HL-60/S4 (cell line): ENCODE data around the gene APOH.

Source experiments
- in situ Hi-C: fragments of 300-500 bp; cut with MboI; formaldehyde crosslinking; loops from 2 replicates; pipeline ENCODE4 v1.14.3; 2022; ENCODE audit warnings: low sequenced_read_pairs

APOH gene, protein sequence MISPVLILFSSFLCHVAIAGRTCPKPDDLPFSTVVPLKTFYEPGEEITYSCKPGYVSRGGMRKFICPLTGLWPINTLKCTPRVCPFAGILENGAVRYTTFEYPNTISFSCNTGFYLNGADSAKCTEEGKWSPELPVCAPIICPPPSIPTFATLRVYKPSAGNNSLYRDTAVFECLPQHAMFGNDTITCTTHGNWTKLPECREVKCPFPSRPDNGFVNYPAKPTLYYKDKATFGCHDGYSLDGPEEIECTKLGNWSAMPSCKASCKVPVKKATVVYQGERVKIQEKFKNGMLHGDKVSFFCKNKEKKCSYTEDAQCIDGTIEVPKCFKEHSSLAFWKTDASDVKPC

DNA sequence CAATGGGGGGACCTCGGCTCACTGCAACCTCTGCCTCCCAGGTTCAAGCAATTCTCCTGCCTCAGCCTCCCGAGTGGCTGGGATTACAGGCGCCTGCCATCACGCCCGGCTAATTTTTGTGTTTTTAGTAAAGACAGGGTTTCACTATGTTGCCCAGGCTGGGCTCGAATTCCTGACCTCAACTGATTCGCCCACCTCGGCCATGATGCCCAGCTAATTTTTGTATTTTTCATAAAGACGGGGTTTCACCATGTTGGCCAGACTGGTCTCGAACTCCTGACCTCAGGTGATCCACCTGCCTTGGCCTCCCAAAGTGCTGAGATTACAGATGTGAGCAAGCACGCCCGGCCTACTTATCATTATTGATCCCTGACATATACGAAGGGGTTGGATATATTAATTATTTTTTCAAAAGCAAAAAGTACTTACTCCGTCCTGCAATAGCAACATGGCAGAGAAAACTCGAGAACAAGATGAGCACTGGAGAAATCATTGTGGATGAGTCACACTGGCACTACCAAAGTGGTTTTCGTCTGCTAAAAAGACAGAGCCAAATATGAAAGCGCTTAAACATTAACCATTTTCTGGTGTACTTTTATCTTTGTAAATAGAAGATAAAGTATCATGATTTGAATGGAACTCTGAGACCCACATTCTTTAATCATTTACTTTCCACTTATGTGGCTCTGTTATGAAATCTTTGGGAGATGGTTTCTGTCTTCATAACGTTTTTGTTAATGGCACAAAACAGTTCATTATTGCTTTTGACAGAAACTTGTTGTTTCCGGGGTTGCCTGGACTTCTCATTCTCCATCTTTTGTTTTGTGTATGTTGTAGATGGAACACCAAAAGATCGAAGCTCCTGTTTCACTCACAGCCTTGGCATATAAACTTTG lies at the start of gene APOH:
Gene APOH (minus strand): TSS at position 529 of the 896 bp plus-strand sequence. CDS start 36 bp downstream, at position 493.
- in situ Hi-C loops = no loop called here

DNA sequence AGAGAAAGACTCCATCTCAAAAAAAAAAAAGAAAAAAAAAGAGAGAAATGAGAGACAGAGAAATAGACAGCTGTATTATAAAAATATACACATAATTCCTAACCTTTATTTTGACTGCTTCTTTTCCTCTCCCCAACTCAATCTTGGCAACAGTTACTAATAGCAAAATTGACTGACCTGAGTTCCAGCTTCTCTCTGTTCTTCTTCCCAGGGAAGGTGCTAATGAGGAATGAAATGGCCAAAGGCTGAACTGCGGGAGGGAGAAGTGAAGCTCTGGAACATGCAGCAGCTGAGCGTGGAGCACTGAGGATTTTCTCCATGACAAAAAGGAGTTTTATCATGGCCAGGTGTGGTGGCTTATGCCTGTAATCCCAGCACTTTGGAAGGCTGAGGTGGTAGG lies 48.0 kb upstream of the APOH start:
- in situ Hi-C loops = no loop called here

DNA sequence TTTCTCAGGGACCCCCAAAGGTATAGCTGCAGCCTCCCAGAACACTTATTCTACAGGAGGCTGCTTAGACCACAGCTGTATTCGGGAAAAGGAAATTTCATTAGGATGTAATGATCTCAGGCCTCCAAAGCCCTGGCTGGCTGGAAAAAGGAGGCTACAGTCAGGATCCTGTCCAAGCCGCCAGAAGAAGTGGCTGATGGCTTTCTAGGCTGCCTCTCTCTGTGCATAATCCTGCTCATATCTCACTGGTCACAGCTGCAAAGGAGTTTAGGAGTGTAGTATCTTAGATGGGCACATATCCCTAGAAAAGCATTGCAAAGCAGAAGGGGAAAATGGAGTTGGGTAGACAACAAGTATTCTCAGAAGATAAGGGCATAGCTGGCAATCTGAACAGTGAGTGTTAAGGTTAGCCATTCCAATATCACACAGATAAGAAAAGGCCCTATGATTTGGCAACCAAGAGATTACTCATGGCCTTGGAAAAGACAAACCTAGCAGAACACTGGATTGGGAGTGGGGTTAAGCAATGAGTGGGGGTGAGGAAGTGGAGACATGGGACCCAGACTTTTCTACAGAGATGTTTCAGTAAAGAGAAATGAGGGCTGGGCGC lies 47.2 kb upstream of the APOH start:
- in situ Hi-C loops = no loop called here

DNA sequence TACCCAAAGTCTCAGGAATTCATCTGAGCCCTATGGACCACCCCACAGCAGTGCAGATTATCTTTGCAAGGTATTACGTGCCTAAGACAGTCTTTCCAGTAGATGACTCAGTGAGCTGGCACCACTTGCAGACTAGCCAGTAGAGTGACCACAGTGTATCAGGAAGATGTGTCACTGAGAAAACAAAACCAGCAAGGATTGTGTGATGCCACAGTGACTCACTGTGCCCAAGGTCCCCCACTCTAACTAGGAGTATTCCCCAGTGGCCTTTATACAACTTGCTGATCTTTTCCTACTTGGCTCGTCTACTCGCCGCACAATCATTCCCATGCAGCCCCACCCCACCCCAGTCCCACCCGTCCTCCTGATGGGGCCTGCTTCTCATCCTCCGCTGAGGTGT lies 46.4 kb upstream of the APOH start:
- in situ Hi-C loops = no loop called here

DNA sequence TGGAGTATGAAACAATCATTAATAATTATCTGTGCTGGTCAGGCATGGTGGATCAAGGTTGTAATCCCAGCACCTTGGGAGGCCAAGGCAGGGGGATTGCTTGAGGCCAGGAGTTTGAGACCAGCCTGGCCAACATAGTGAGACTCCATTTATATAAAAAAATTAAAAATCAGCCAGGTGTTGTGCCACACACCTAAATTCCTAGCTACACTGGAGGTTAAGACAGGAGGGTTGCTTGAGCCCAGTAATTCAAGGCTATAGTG lies 44.3 kb upstream of the APOH start:
- in situ Hi-C loops = no loop called here

DNA sequence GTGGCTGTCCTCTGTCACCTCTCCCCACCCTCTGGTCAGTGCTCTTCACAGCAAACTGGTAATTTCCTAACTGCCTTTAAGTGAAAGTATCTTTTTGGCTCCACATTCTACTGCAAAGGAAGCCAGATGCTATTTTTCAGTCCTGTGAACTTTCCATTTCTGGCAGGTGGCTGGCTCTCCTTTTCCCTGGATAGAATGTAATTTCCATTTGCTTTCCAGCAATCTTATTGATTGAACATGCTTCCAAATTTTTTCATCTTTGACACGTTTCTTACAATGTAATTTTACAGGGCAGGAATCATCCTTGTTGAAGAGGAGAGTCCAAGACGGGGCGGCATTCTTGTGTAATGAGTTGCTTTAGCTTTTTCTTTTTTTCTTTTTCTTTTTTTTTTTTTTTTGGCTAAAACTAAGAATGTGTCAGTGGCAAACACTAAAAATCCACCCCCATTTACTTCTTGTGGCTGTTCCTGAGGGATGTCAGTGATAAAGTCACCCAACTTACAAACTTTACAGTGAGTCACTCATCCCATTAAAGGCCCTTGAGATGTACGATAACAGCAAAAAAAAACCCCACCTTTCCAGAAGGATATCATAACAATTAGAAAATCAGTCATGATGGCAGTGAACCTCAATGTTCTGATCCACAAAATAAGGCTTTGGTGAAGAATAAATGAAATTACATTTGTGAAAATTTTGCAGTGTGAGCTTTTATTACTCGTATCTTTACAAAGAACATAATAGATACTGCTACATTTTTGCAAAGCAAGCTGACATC lies 43.8 kb upstream of the APOH start:
- in situ Hi-C loops = no loop called here

DNA sequence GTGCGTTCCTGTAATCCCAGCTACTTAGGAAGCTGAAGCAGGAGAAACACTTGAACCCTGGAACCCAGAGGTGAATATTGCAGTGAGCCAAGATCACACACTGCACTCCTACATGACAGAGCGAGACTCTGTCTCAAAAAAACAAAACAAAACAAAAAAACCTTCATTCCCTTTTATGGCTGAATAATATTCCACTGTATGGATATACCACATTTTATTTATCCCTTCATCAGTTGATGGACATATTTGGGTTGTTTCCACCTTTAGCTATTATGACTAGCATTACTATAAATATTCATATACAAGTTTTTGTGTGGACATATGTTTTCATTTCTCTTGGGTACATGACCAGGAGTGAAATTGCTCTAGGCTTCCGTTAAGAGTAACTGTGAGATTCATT lies 42.3 kb upstream of the APOH start:
- in situ Hi-C loops = no loop called here

DNA sequence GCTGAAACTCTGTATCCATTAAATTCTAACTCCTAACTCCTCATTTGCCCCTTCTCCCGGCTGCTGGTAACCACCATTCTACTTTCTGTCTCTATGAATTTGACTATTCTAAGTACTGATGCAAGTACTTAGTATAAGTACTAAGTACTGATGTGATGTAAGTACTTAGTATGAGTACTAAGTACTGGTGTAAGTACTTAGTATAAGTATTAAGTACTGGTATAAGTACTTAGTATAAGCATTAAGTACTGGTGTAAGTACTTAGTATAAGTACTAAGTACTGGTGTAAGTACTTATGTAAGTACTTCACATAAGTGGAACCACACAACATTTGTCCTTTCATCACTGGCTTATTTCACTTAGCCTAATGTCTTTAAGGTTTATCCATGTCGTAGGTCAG lies 40.9 kb upstream of the APOH start:
- in situ Hi-C loops = no loop called here

DNA sequence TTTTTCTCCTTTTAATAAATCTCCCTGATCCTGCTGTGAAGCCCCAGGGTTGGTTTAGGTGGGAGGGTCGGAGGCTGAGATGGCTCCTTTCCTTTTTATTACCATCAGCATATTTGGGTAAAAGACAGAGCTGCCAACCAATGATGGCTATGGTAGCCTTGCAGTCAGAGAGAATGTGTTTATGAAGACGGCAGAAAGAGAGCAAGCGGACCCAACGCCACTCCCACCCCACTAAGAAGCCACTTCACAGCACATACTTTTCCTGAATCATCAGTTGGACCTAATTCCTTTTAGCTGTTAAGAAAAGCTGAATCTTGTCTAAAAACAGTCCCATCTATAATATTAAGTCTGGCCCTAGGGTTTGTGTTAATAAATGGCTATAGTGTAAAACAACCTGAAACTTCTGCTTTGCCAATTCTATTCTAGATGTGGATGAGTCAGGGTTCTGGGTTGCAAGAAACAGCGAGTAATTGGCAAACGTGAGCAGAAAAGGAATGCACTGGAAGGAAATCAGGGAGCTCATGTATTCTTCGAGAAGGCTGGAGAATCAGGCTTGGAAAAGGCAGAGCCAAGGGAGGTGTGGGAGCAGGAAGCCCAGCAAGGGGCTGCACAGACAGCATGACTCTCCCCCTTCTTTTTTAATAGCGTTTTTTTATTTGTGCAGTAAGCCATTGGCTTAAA lies 39.2 kb upstream of the APOH start:
- in situ Hi-C loops = no loop called here

DNA sequence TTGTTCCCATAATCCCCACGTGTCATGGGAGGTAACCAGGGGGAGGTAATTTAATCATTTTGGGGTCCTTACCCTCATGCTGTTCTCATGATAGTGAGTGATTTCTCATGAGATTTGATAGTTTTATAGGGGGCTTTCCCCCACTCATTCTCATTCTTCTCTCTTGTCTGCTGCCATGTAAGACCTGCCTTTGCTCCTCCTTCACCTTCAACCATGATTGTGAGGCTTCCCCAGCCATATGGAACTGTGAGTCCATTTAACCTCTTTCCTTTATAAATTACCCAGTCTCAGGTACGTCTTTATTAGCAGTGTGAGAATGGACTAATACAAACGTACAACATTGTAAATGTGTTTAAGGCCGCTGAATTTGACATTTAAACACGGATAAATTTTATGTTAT lies 35.5 kb upstream of the APOH start:
- in situ Hi-C loops = no loop called here

DNA sequence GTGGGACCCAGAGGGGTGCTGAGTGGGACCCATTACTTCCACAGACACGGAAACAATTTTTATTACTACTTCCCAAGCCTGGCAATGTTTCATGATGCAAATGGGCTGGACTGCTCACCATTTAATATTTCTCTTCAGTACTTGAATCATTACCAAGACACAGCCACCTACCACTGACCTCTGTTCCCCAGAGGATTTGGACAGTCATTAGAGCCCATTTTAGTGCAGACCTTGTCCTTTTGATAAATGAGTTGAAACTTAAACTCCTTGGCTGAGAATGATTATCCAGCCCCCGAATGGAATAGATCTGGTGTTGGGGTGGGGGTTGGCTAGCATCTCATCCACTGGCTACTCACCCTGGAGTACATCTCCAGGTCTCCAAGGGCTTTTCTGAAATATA lies 33.6 kb upstream of the APOH start:
- in situ Hi-C loops = no loop called here

DNA sequence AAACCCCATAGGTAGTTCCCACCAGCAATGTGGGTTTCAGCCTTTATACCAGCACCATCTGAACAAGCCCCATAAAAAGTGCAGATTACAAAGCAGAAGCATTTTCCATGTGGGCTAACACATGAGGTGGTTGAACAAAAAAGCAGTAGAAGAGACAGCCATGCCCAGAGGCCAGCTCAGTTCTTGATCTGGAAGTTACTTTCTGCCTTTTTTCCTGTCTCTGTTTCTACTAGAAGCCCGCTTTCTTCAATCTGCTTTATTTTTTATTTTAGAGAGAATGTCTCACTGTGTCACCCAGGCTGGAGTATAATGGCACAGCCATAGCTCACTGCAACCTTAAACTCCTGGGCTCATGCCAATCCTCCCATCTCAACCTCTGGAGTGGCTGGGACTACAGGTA lies 31.5 kb upstream of the APOH start:
- in situ Hi-C loops = no loop called here

DNA sequence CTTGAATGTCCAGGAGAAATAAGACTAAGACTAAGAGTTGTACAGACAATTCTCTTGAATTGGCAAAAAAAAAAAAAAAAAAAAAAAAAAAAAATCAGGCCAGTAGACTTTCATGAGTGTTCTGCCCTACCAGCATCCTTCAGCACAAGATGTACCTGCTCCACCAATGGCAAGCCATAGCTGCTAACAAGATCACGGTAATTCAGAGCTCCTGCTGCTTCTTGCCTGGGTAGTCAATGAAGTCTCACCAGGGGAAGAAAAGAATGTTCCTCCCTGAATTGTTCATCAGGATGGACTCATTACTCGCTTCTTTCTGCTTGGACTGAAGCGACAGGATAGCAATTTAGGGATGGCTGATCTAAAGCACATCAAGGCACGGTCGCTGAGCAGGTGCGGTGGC lies 31.1 kb upstream of the APOH start:
- in situ Hi-C loops = no loop called here

DNA sequence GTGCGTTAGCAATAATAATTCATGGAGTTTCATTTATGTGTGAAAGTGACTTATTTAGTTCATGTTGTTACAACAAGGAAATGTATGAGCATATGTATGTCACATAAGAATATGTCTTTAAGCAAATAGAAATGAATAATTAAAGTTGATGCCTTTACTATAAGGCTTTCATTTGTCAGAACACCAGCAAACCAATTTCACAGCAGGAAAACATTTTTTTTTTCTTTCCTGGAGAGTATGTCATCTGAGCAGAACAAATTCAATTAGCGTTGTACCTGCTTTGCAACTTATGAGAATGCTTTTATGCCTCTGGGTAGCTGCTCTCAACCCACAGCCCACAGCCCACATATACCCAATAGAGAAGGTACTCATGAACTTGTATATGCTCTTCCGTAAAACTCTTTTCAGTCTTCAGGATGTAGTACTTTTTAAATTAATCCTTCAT lies 26.3 kb upstream of the APOH start:
- in situ Hi-C loops = loop anchor here (10.0 kb wide), 1 partner anchor 309 kb away; no protein-coding TSS in a partner anchor

DNA sequence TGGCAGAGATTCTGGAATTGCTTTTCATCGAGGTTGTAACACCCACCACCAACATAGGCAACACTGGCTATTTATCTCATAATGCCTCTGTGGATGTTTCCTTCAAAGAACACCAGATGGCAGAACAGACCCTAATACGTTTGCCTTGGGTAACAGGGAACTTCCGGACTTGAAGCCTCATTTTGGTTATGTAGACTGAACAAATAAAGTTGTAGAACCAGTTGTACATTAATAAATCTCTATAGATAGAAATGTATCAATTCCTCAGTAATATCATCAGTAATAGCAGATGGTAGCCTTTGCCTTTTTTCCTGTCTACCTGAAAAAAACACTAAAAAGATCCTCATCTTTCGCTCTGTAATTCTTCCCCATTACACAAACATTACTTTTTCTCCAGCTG lies 25.9 kb upstream of the APOH start:
- in situ Hi-C loops = loop anchor here (10.0 kb wide), 1 partner anchor 310 kb away; no protein-coding TSS in a partner anchor

DNA sequence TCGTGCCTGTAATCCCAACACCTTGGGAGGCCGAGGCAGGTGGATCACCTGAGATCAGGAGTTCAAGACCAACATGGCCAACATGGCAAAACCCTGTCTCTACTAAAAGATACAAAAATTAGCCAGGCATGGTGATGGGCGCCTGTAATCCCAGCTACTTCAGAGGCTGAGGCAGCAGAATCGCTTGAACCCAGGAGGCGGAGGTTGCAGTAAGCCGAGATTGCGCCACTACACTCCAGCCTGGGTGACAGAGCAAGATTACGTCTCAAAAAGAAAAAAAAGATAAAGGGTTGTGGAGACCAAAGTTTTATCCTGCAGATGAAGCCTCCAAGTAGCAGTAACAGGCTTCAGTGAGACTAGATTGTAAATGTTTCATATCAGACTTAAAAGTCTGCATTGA lies 24.2 kb upstream of the APOH start:
- in situ Hi-C loops = loop anchor here (10.0 kb wide), 1 partner anchor 311 kb away; no protein-coding TSS in a partner anchor

DNA sequence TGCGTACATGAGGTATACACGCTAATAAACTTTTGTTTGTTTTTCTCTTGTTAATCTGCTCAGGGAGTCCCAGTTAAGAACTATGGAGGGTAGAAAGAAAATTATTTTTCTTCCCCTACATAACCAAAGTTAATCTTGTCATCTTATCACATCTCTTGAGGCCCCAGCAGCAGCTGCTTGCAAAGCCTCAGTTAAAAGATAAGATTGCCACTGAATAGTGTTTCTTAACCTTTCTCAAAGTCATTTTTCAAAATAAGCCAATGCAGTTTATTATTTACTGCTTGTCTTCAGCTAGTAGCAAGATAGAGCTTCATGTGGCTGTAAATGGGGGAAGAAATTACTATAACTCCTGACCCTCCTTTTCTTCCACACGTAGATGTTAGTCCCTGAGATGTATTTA lies 21.5 kb upstream of the APOH start:
- in situ Hi-C loops = loop anchor here (10.0 kb wide), 1 partner anchor 314 kb away; no protein-coding TSS in a partner anchor

DNA sequence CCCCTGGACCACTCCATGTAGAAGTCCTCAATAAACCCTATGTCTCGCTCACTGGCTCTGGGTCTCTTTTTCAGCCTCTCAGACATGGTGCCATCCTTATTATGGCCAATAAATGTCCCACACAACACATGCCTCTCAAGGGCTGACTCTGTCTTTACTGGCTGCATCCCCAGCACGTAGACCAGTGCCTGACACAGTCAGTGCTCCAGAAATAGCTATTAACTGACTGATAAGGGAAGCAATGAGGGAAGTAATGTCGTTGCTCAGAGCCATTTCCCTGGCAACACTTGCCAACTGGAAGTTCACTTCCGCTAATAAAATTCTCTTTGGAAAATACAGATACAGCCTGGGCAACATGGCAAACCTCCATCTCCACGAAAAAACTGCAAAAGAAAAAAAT lies 19.1 kb upstream of the APOH start:
- in situ Hi-C loops = no loop called here

DNA sequence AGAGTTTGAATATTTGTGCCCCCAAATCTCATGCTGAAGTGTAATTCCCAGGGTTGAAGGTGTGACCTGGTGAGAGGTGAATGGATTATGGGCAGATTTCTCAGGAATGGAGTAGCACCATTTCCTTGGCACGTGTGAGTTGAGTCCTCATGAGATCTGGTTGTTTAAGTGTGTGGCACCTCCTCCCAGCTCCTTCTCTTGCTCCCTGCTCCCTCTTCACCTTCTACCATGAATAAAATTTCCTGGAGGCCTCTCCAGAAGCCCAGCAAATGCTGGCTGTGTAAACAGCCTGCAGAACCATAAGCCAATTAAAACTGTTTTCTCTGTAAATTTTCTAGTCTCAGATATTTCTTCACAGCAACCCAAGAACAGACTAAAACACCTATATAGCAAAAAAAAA lies 12.6 kb upstream of the APOH start:
- in situ Hi-C loops = no loop called here

DNA sequence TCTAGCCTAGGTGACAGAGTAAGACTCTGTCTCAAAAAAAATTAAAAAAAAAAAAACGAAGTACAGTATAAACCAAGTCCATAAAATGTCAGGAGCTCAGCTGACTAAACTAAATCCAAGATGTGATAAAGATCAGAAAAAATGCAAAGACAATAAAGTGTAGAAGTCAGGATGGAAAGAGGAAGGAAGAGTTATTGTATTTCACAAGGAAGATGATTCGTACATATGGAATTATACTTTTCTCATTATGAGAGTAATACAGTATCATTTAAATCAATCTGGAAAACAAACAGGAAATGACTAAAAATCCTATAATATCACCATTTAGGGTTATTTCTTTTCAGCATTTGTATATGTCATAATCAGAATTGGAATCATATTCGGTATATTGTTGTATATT lies 11.4 kb upstream of the APOH start:
- in situ Hi-C loops = no loop called here
